Choroid plexus epithelial cell (primary cell): ENCODE results near the gene SLC16A11.

Experiments
- DNase-seq: peaks from one replicate; pipeline ENCODE4 v3.0.0-alpha.2; 2010; ENCODE audit warnings: low read depth
- H3K4me3 ChIP-seq: 2 replicates; pipeline ENCODE4 v1.5.1; 2011; ENCODE audit warnings: low read depth, mild to moderate bottlenecking, control low read depth, low read length, moderate library complexity
- TF ChIP-seq, protein P1 (sequence below): conservative IDR thresholded peaks from 2 replicates; pipeline ENCODE4 v1.5.1; 2011; ENCODE audit warnings: low read depth, mild to moderate bottlenecking, control low read depth, inconsistent platforms, low read length, moderate library complexity

SLC16A11 gene

GRCh38 chr17:7017827-7018200 lies 26.1 kb downstream of the SLC16A11 start:
- DNase-seq = no peak
- TF ChIP-seq, protein P1, sequence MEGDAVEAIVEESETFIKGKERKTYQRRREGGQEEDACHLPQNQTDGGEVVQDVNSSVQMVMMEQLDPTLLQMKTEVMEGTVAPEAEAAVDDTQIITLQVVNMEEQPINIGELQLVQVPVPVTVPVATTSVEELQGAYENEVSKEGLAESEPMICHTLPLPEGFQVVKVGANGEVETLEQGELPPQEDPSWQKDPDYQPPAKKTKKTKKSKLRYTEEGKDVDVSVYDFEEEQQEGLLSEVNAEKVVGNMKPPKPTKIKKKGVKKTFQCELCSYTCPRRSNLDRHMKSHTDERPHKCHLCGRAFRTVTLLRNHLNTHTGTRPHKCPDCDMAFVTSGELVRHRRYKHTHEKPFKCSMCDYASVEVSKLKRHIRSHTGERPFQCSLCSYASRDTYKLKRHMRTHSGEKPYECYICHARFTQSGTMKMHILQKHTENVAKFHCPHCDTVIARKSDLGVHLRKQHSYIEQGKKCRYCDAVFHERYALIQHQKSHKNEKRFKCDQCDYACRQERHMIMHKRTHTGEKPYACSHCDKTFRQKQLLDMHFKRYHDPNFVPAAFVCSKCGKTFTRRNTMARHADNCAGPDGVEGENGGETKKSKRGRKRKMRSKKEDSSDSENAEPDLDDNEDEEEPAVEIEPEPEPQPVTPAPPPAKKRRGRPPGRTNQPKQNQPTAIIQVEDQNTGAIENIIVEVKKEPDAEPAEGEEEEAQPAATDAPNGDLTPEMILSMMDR = no peak
- no peak overlapping the region for H3K4me3 ChIP-seq

DNA sequence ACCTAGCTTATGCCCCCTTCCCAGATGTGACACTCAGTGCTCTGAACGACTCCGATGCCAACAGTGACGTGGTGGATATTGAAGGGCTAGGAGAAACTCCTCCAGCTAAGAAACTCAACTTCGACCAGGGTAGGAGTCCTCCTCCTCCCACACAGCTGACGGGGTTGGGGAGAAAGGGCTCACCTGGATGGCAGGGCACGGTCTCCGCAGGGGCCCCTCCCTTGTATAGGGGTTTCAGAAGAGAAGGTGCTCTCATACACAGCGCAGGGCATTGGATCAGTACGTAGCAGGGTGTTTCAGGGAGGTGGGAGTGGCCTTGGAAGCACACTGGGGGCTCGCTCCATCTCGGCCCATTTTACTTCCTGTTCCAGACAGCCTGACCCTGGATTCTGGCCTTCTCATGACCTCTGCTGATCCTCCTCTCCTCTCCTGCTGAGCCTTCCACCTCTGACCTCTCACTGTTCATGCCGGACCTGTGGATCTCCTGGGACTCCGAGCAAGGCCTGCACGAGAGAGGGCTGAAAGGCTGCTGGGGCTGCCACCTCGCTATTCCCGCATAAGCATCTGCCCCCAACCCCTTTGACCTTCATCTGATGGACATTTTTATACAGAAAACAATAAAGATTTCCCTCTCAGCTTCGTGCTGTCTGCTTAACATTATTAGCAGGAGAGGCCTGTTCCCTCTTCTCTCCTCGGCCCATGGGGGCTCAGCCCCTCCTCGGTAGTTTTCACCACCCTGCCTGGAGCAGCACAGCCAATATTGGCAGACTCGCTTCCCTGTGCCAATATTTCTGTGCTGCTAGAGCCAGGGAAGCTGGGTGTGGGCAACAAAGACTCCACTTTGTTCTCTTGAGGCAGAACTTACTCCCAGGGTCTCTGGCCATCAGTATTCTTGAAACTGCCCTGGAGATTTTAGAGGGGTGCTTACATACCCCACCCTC lies 26.7 kb downstream of the SLC16A11 start:
- no peak overlapping the region for H3K4me3 ChIP-seq
- TF ChIP-seq, protein P1 = no peak
- no peak for DNase-seq

GRCh38 chr17:7016418-7016817 lies 27.5 kb downstream of the SLC16A11 start:
- TF ChIP-seq, protein P1 = no peak
- H3K4me3 ChIP-seq = no peak overlapping the region
- no peak for DNase-seq

DNA sequence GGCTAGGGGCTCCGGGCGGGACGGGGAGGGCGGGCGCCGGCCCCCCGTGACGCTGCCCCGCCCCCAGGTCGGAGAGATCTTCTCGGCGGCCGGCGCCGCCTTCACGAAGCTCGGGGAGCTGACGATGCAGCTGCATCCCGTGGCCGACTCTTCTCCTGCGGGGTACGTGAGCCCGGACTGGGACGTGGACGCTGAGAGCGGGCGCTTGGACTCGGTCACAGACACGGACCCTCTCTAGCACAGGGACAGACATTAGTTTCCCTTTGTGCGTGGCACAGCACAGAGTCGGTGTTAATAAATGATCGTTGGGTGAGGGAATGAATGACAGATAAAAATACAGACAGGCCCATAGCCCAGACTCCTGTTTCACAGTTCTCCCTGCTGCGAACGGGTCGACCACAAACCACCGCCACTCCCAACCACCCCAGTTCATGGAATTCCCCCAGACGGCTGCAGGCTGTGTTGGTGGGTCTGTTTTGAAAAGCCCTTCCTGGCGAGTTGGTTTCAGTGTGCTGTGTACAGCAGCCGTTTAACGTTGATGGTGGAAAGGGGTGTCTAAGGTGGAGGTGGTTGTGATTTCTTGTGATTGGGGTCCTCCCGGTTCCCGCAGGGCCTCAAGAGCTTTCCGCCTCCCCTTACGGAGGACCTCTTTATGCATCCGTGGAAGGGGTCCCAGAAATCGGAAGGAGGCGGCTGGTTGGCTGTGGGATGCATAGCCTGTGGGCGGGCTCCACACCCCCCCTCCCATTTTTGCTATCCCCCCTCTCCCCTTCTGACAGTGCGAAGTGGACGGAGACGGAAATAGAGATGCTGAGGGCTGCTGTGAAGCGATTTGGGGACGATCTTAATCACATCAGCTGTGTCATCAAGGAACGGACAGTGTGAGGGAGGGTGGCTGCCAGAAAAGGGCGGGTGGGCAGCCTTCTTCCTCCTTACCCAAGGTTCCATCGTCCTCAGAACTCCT lies 28.6 kb downstream of the SLC16A11 start:
- TF ChIP-seq, protein P1 = no peak
- peak overlapping the region; percentile 99 for H3K4me3 ChIP-seq
- peak; percentile 91 for DNase-seq

GRCh38 chr17:7014261-7014994 lies 29.5 kb downstream of the SLC16A11 start:
- TF ChIP-seq, protein P1 = peak; percentile 55
- peak overlapping the region; percentile 99 for H3K4me3 ChIP-seq
- peak; percentile 98 for DNase-seq

- peak overlapping the region; percentile 99 for H3K4me3 ChIP-seq
- no peak for DNase-seq
- TF ChIP-seq, protein P1 = no peak
Observed at GRCh38 chr17:7011942-7012254, 32.0 kb downstream of the SLC16A11 start.
